IPS-NIHi11 (cell line): ENCODE results near the gene PXMP2.

Source experiments
- DNase-seq: peaks from one replicate; pipeline ENCODE4 v3.0.0; 2012; ENCODE audit warnings: mixed read lengths, low spot score

Gene PXMP2

GRCh38 chr12:132723015-132723763 lies 35.8 kb downstream of the PXMP2 start:
- no peak for DNase-seq

GRCh38 chr12:132723764-132724140 lies 36.4 kb downstream of the PXMP2 start:
- no peak for DNase-seq

- DNase-seq = no peak
Measured at GRCh38 chr12:132724506-132725241, 37.3 kb downstream of the PXMP2 start.

- no peak for DNase-seq
Measured at GRCh38 chr12:132726386-132726785, 39.0 kb downstream of the PXMP2 start.

GRCh38 chr12:132727091-132727794 lies 39.9 kb downstream of the PXMP2 start:
- no peak for DNase-seq

- no peak for DNase-seq
Measured at GRCh38 chr12:132728502-132728901, 41.1 kb downstream of the PXMP2 start.

GRCh38 chr12:132729541-132730320 lies 42.3 kb downstream of the PXMP2 start:
- no peak for DNase-seq

- no peak for DNase-seq
Measured at GRCh38 chr12:132730353-132730752, 43.0 kb downstream of the PXMP2 start.

- no peak for DNase-seq
Measured at GRCh38 chr12:132731574-132731973, 44.2 kb downstream of the PXMP2 start.

GRCh38 chr12:132734206-132734605 lies 46.8 kb downstream of the PXMP2 start:
- DNase-seq = no peak

- DNase-seq = no peak
Measured at GRCh38 chr12:132735496-132735895, 48.1 kb downstream of the PXMP2 start.

- DNase-seq = no peak
Measured at GRCh38 chr12:132736378-132736777, 49.0 kb downstream of the PXMP2 start.

GRCh38 chr12:132736913-132737312 lies 49.5 kb downstream of the PXMP2 start:
- no peak for DNase-seq

- no peak for DNase-seq
Measured at GRCh38 chr12:132739600-132740312, 52.4 kb downstream of the PXMP2 start.

GRCh38 chr12:132740313-132740646 lies 52.9 kb downstream of the PXMP2 start:
- no peak for DNase-seq

GRCh38 chr12:132740652-132741051 lies 53.3 kb downstream of the PXMP2 start:
- no peak for DNase-seq

- no peak for DNase-seq
Measured at GRCh38 chr12:132741620-132742019, 54.2 kb downstream of the PXMP2 start.

- no peak for DNase-seq
Measured at GRCh38 chr12:132743831-132744230, 56.4 kb downstream of the PXMP2 start.

- no peak for DNase-seq
Measured at GRCh38 chr12:132746613-132747012, 59.2 kb downstream of the PXMP2 start.

- no peak for DNase-seq
Measured at GRCh38 chr12:132747395-132747794, 60.0 kb downstream of the PXMP2 start.

GRCh38 chr12:132747896-132748295 lies 60.5 kb downstream of the PXMP2 start:
- DNase-seq = no peak

GRCh38 chr12:132748319-132748718 lies 60.9 kb downstream of the PXMP2 start:
- DNase-seq = no peak
